Liver (tissue), 9 donors: ENCODE data around the gene PLSCR1. TPM values are rescaled to one million over a fixed set of nuclear protein-coding genes. Genes with fewer than 3 reads are reported as not detected.

Source experiments
- DNase-seq: peaks from one replicate; pipeline ENCODE4 v3.0.0-alpha.2; 2017; ENCODE audit warnings: low spot score
- H3K27ac ChIP-seq, 2 donors: one replicate each; pipeline ENCODE4 v1.7.0; 2013; ENCODE audit warnings: inconsistent platforms in 2 of 2, low read length in 2 of 2, control low read depth in 1 of 2, low read depth in 1 of 2, mild to moderate bottlenecking in 1 of 2
- H3K27me3 ChIP-seq, 4 donors: one replicate each; pipeline versions ENCODE4 v1.6.1 to v1.7.0; 2013; ENCODE audit warnings: low read length in 3 of 4, inconsistent platforms in 1 of 4, mild to moderate bottlenecking in 1 of 4, moderate library complexity in 1 of 4; ENCODE audit not compliant: control insufficient read depth in 4 of 4, insufficient read depth in 4 of 4
- H3K36me3 ChIP-seq, 4 donors: one replicate each; pipeline versions ENCODE4 v1.6.1 to v1.7.0; 2013; ENCODE audit warnings: low read length in 3 of 4, mild to moderate bottlenecking in 3 of 4, low read depth in 1 of 4, moderate library complexity in 1 of 4; ENCODE audit not compliant: control insufficient read depth in 4 of 4, insufficient read depth in 3 of 4
- H3K4me1 ChIP-seq, 4 donors: one replicate each; pipeline versions ENCODE4 v1.6.1 to v1.7.0; 2013; ENCODE audit warnings: low read length in 3 of 4, mild to moderate bottlenecking in 3 of 4, moderate library complexity in 1 of 4; ENCODE audit not compliant: control insufficient read depth in 4 of 4, insufficient read depth in 4 of 4
- H3K4me3 ChIP-seq, 3 donors: one replicate each; pipeline versions ENCODE4 v1.6.1 to v1.7.0; 2013; ENCODE audit warnings: low read length in 3 of 3, control low read depth in 1 of 3, low read depth in 1 of 3, mild to moderate bottlenecking in 1 of 3
- H3K9ac ChIP-seq, 2 donors: one replicate each; pipeline ENCODE4 v1.7.0; 2013; ENCODE audit warnings: low read length in 2 of 2, mild to moderate bottlenecking in 2 of 2, moderate library complexity in 2 of 2, control low read depth in 1 of 2, low read depth in 1 of 2
- H3K9me3 ChIP-seq, 4 donors: one replicate each; pipeline versions ENCODE4 v1.6.1 to v1.7.0; 2013; ENCODE audit warnings: low read length in 3 of 4; ENCODE audit not compliant: control insufficient read depth in 4 of 4
- ATF3 ChIP-seq: IDR thresholded peaks from 2 replicates; pipeline ENCODE4 v1.6.1; 2016; ENCODE audit warnings: antibody characterized with exemption
- CTCF ChIP-seq: fragments of 150-350 bp; IDR thresholded peaks from 2 replicates; pipeline ENCODE4 v1.5.1; 2017; ENCODE audit warnings: improper control_type of control experiment, low read depth, low read length; ENCODE audit not compliant: missing input control
- EGR1 ChIP-seq, 2 donors: IDR thresholded peaks; 2 replicates each; pipeline ENCODE4 v1.6.1; 2016 to 2018; ENCODE audit warnings: antibody characterized with exemption in 2 of 2, low read depth in 2 of 2
- FOXA1 ChIP-seq: IDR thresholded peaks from 2 replicates; pipeline ENCODE4 v1.6.1; 2016; ENCODE audit warnings: antibody characterized with exemption
- GABPA ChIP-seq, 2 donors: IDR thresholded peaks in 1 of 2; conservative IDR thresholded peaks in 1 of 2; 2 replicates each; pipeline ENCODE4 v1.6.1; 2016; ENCODE audit warnings: antibody characterized with exemption in 2 of 2, mild to moderate bottlenecking in 1 of 2, moderate library complexity in 1 of 2
- HNF4A ChIP-seq, 2 donors: conservative IDR thresholded peaks; 2 replicates each; pipeline ENCODE4 v1.6.1; 2016; ENCODE audit warnings: antibody characterized with exemption in 2 of 2, mild to moderate bottlenecking in 2 of 2
- HNF4G ChIP-seq: IDR thresholded peaks from 2 replicates; pipeline ENCODE4 v1.6.1; 2016; ENCODE audit warnings: antibody characterized with exemption
- MAX ChIP-seq: IDR thresholded peaks from 2 replicates; pipeline ENCODE4 v1.6.1; 2016; ENCODE audit warnings: antibody characterized with exemption
- NR2F2 ChIP-seq: IDR thresholded peaks from 2 replicates; pipeline ENCODE4 v1.6.1; 2016; ENCODE audit warnings: antibody characterized with exemption
- RAD21 ChIP-seq, 2 donors: IDR thresholded peaks; 2 replicates each; pipeline ENCODE4 v1.6.1; 2016; ENCODE audit warnings: antibody characterized with exemption in 2 of 2, mild to moderate bottlenecking in 2 of 2
- RXRA ChIP-seq, 2 donors: IDR thresholded peaks; 2 replicates each; pipeline ENCODE4 v1.6.1; 2017 to 2018; ENCODE audit warnings: antibody characterized with exemption in 2 of 2, mild to moderate bottlenecking in 1 of 2
- SP1 ChIP-seq: IDR thresholded peaks from 2 replicates; pipeline ENCODE4 v1.6.1; 2018; ENCODE audit warnings: antibody characterized with exemption, mild to moderate bottlenecking
- TAF1 ChIP-seq: conservative IDR thresholded peaks from 2 replicates; pipeline ENCODE4 v1.6.1; 2016; ENCODE audit warnings: antibody characterized with exemption, mild to moderate bottlenecking
- YY1 ChIP-seq: IDR thresholded peaks from 2 replicates; pipeline ENCODE4 v1.6.1; 2016; ENCODE audit warnings: antibody characterized with exemption, mild to moderate bottlenecking
- ZBTB33 ChIP-seq: IDR thresholded peaks from 2 replicates; pipeline ENCODE4 v1.6.1; 2016; ENCODE audit warnings: antibody characterized with exemption
- WGBS: extraction: QIAGEN DNeasy Blood & Tissue Kit; methylation state at CpG from one replicate; pipeline ENCODE4 v1.1.7; 2013; 5-methylcytosine and 5-hydroxymethylcytosine counted together
- polyA plus RNA-seq, 2 donors: library from polyadenylated mRNA; stranded (reverse) in 1 of 2; unstranded in 1 of 2; fragments of 200-250 nt in 1 of 2; fragments of >200 nt in 1 of 2; fragmentation: Nextera tagmentation in 1 of 2; extraction: Ambion mirVana in 1 of 2; gene quantifications; one replicate each; pipeline versions ENCODE4 v1.2.1 to v1.2.3, GENCODE V29; 2013 to 2015
- total RNA-seq, 2 donors: library from RNA; depleted of rRNA; stranded (reverse); fragments of >200 nt; gene quantifications; one replicate each; pipeline ENCODE4 v1.2.3, GENCODE V29; 2014
- donor health status: healthy.
- donor health status: healthy.
- donor health status: healthy.
- donor health status: healthy.
- donor health status: healthy.

PLSCR1 gene
- total and polyA plus RNA-seq, 4 donors = 30.2 to 76.4 (median 34.3) TPM

- 3% methylated on average over 1 of the region's 1 CpG for WGBS
- DNase-seq = no peak
- no peak overlapping the region for H3K9ac ChIP-seq
Measured at GRCh38 chr3:146589899-146590508, 45.6 kb upstream of the PLSCR1 start.

DNA sequence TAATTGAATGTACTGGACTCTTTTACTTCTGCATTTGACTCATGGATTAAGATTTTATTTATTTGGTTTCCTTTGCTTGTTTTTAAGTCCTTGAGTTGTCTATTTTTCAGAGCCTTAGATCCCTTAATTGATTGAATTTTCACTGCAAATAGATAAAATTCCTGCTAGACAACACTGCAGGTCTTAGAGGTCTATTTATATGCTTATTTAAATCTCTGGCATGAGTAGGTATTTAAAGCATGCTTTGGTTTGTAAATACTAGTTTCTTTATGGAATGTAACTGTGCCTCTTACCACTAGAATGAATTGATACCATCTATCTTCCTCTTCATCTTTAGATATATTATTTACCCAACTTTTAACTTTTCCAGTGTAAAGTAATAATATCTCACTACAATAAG is 40.7 kb upstream of the PLSCR1 start:
- Histone ChIP-seq H3K4me1 (no peaks in the 10 kb centered on the region), H3K9me3 (peaks cover 0 to 5% (median 3%) of the 10 kb centered on the region in 4 donors), H3K27me3 (no peaks in the 10 kb centered on the region), H3K27ac (no peak overlapping the region), H3K36me3 (no peaks in the 10 kb centered on the region), H3K9ac (no peak overlapping the region), H3K4me3 (no peak overlapping the region)
- DNase-seq = no peak
- TF ChIP-seq SP1 (no peak), MAX (no peak), RAD21 (IDR thresholded peaks at IDR 0.05) (no peak), FOXA1 (no peak), ATF3 (no peak), GABPA (IDR thresholded peaks at IDR 0.05 in 1 of 2, conservative IDR thresholded peaks at IDR 0.05 in 1 of 2) (no peak), HNF4G (no peak), YY1 (no peak), NR2F2 (no peak), EGR1 (IDR thresholded peaks at IDR 0.05; ENCODE audit: low read depth in 2 of 2) (no peak), RXRA (IDR thresholded peaks at IDR 0.05) (no peak), CTCF (no peak), ZBTB33 (no peak), TAF1 (no peak)

More at GRCh38 chr3:146589899-146590508, 45.6 kb upstream of the PLSCR1 start:
- Histone ChIP-seq H3K36me3 (no peaks in the 10 kb centered on the region), H3K9me3 (no peaks in the 10 kb centered on the region), H3K4me3 (no peak overlapping the region), H3K4me1 (no peaks in the 10 kb centered on the region), H3K27me3 (no peaks in the 10 kb centered on the region), H3K27ac (no peak overlapping the region)
- peak; percentile 6 to 59 for TF ChIP-seq HNF4A (conservative IDR thresholded peaks at IDR 0.05)
- peak; percentile 51 for TF ChIP-seq CTCF
- TF ChIP-seq HNF4G = no peak
- no peak for TF ChIP-seq ZBTB33
- TF ChIP-seq RAD21 (IDR thresholded peaks at IDR 0.05) = peak; percentile 73 to 78
- peak; percentile 16 for TF ChIP-seq YY1
